Adrenal gland (tissue), 12 donors: Measurements from ENCODE around the gene RNU6-9. TPM values are rescaled to one million over a fixed set of nuclear protein-coding genes. Genes with fewer than 3 reads are reported as not detected.

Source experiments
- DNase-seq, 7 donors: peaks; one replicate each; pipeline ENCODE4 v3.0.0-alpha.2; 2019 to 2020
- H3K27ac ChIP-seq, 5 donors: fragments of 200-600 bp; sonication (generic) in 4 of 5; 1 replicate in 3 of 5; 2 replicates in 2 of 5; pipeline versions ENCODE4 v1.5.1 to v1.8.0; 2016 to 2020; ENCODE audit warnings: mild to moderate bottlenecking in 1 of 5
- H3K27me3 ChIP-seq: fragments of 200-600 bp; 2 replicates; pipeline ENCODE4 v1.8.0; 2021
- H3K36me3 ChIP-seq, 2 donors: fragments of 200-600 bp; replicated peaks in 1 of 2; 1 replicate in 1 of 2; 2 replicates in 1 of 2; pipeline versions ENCODE4 v1.5.1 to v1.8.0; 2018 to 2022
- H3K4me1 ChIP-seq, 2 donors: fragments of 200-600 bp; replicated peaks in 1 of 2; 1 replicate in 1 of 2; 2 replicates in 1 of 2; pipeline versions ENCODE4 v1.5.1 to v1.8.0; 2018 to 2021
- H3K4me3 ChIP-seq, 4 donors: fragments of 200-600 bp; sonication (generic) in 3 of 4; one replicate each; pipeline ENCODE4 v1.5.1; 2016 to 2018
- H3K9me3 ChIP-seq, 3 donors: fragments of 200-600 bp; sonication (generic) in 1 of 3; replicated peaks in 1 of 3; 1 replicate in 2 of 3; 2 replicates in 1 of 3; pipeline versions ENCODE4 v1.5.1 to v1.8.0; 2016 to 2021
- POLR2A ChIP-seq, 2 donors: fragments of 450-650 bp; IDR thresholded peaks; one replicate each; pipeline ENCODE4 v1.6.1; 2017; ENCODE audit warnings: antibody characterized with exemption in 2 of 2, mild to moderate bottlenecking in 2 of 2, moderate library complexity in 1 of 2
- WGBS, 4 donors: extraction: QIAGEN DNeasy Blood & Tissue Kit in 2 of 4; methylation state at CpG; one replicate each; pipeline versions ENCODE4 v1.1.5 to v1.1.7; 2013 to 2017; 5-methylcytosine and 5-hydroxymethylcytosine counted together
- intact Hi-C, 2 donors: fragments of 100-400 bp; cut with DNase I; formaldehyde crosslinking; loops; one replicate each; pipeline versions ENCODE4 v1.14.1 to v1.15.0; 2022 to 2023
- polyA plus RNA-seq, 3 donors: library from polyadenylated mRNA; stranded (reverse); fragments of 200-250 nt in 2 of 3; fragments of 350-450 nt in 1 of 3; fragmentation: Illumina TruSeq in 1 of 3; extraction: RNeasy Lipid Tissue Mini Kit (QIAGEN cat#74804) in 1 of 3; gene quantifications; one replicate each; pipeline ENCODE4 v1.2.3, GENCODE V29; 2013 to 2014
- total RNA-seq, 9 donors: library from RNA; depleted of rRNA in 4 of 9; stranded (reverse); fragments of >200 nt in 4 of 9; fragments of 120-200 nt in 1 of 9; fragmentation: NEBNext Ultra II Directional in 1 of 9; extraction: Animal tissue kit (Norgen Biotek cat#: 25700) in 1 of 9; gene quantifications; one replicate each; pipeline versions ENCODE4 v1.1.0 to v1.2.4, GENCODE V29; 2013 to 2023
- TF ChIP-seq, protein P1 (sequence below), 6 experiments: fragments of 450-650 bp in 4 of 6; fragments of 200-600 bp in 2 of 6; sonication (generic) in 1 of 6; IDR thresholded peaks; 1 replicate in 5 of 6; 2 replicates in 1 of 6; pipeline versions ENCODE4 v1.5.1 to v1.8.0; 2016 to 2021; ENCODE audit warnings: antibody characterized with exemption in 6 of 6, mild to moderate bottlenecking in 2 of 6, moderate library complexity in 1 of 6
- donor health status: healthy with polysubstance abuse.
- donor health status: Bipolar disorder and iron deficiency.
- donor health status: DM: yes; HTN: yes; CAD: no.
- donor health status: DM: no; HTN: no; CAD: no.
- donor health status: DM: no; HTN: no; CAD: no.
- donor health status: DM: yes; HTN: yes; CAD: no.

RNU6-9 gene
- total and polyA plus RNA-seq, 12 donors = not detected

DNA sequence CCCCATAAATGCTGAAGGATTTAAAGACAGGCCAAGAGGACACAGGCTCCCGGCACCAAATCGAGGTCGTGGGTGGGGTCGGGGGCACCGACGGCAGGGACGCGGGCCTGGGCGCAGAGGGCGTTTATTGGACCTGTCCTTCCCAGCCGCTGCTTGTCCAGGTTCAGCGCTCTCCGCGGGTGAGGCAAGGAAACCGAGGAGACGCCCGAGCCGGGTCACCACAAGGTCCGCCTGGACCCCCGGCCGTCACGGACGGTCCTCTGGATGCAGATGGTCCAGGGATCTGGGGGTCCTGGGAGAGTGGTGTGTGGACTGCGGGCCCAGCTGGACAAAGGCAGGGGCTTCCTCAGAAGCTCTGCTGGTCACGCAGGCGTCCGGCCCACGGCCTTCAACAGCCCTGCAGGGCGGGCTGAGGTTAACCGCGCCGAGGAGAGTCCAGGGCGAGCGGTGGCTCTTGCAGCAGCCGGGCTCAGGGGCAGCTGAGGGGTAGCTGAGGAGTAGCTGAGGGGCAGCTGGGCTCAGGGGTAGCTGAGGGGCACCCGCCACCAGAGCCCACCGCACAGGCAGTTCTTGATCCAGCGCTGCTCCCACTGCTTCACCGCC, 25.3 kb upstream of the RNU6-9 start:
- WGBS, 4 donors = 92 to 94% (median 92%) methylated on average over 23 to 39 of the region's 39 CpGs
- DNase-seq = peak in 1 of 7 donors; percentile 19
- intact Hi-C loops = loop anchor here (2.0 to 5.0 kb wide), 2 partner anchors 53 to 114 kb away; partner anchors contain the start of gene WDR18 (in 1 of the 2)
- H3K27me3 ChIP-seq = no peaks in the 10 kb centered on the region
- peaks cover 12 to 24% of the 10 kb centered on the region in 2 donors for H3K4me1 ChIP-seq
- H3K27ac ChIP-seq = no peak overlapping the region
- H3K9me3 ChIP-seq = no peaks in the 10 kb centered on the region
- H3K4me3 ChIP-seq = no peak overlapping the region
- peaks cover 0 to 23% of the 10 kb centered on the region in 2 donors for H3K36me3 ChIP-seq
- TF ChIP-seq POLR2A (IDR thresholded peaks at IDR 0.05) = no peak
- TF ChIP-seq, protein P1, sequence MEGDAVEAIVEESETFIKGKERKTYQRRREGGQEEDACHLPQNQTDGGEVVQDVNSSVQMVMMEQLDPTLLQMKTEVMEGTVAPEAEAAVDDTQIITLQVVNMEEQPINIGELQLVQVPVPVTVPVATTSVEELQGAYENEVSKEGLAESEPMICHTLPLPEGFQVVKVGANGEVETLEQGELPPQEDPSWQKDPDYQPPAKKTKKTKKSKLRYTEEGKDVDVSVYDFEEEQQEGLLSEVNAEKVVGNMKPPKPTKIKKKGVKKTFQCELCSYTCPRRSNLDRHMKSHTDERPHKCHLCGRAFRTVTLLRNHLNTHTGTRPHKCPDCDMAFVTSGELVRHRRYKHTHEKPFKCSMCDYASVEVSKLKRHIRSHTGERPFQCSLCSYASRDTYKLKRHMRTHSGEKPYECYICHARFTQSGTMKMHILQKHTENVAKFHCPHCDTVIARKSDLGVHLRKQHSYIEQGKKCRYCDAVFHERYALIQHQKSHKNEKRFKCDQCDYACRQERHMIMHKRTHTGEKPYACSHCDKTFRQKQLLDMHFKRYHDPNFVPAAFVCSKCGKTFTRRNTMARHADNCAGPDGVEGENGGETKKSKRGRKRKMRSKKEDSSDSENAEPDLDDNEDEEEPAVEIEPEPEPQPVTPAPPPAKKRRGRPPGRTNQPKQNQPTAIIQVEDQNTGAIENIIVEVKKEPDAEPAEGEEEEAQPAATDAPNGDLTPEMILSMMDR (IDR thresholded peaks at IDR 0.05) = no peak

DNA sequence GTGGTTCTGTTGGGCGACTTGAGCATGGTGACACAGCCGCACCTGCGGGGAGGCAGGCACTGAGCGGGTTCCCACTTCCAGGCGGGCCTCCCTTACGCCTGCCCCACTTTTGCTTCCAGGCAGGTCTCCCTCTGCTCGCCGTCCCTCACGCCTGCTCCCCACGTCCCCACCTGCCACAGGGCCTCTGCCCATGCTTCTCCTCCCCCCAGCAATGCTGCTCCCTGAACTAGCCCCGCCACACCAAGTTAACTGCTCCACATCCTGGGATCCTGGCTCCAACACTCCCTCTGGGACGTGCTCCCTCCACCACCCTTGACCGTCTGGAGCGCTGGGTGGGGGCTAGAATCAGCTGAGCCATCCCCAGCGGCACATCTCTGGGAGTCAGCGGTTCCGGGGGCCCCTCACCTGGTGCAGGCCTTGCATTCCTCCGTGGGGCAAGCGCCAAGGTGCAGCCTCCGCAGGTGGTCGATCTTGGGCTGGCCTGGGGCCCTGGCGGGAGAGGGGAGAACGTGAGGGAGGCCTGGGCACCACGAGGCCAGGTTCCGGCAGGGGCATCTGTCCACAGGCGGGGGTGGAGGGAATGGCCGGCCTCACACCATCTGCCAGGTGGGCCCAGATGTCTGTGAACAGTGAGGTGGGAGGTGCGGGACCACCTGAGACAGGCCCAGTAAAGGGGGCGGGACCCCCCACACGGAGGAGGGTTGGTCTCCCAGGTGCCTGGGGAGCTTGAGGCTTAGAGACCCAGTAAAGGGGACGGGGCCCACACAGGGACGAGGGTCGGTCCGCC, 24.6 kb upstream of the RNU6-9 start:
- TF ChIP-seq, protein P1 (IDR thresholded peaks at IDR 0.05) = no peak
- TF ChIP-seq POLR2A (IDR thresholded peaks at IDR 0.05) = no peak
- intact Hi-C loops = loop anchor here in 1 of 2 donors (5.0 kb wide), 1 partner anchor 114 kb away; the partner anchor contains the start of gene WDR18
- Histone ChIP-seq H3K27ac (peak overlapping the region in 4 of 5 donors; percentile 63 to 91 (median 78)), H3K9me3 (no peaks in the 10 kb centered on the region), H3K4me3 (no peak overlapping the region), H3K4me1 (peaks cover 12 to 19% of the 10 kb centered on the region in 2 donors), H3K36me3 (peaks cover 0 to 25% of the 10 kb centered on the region in 2 donors), H3K27me3 (no peaks in the 10 kb centered on the region)
- peak in 1 of 7 donors; percentile 24 for DNase-seq
- 80 to 91% (median 89%) methylated on average over 16 to 34 of the region's 34 CpGs for WGBS, 4 donors

DNA sequence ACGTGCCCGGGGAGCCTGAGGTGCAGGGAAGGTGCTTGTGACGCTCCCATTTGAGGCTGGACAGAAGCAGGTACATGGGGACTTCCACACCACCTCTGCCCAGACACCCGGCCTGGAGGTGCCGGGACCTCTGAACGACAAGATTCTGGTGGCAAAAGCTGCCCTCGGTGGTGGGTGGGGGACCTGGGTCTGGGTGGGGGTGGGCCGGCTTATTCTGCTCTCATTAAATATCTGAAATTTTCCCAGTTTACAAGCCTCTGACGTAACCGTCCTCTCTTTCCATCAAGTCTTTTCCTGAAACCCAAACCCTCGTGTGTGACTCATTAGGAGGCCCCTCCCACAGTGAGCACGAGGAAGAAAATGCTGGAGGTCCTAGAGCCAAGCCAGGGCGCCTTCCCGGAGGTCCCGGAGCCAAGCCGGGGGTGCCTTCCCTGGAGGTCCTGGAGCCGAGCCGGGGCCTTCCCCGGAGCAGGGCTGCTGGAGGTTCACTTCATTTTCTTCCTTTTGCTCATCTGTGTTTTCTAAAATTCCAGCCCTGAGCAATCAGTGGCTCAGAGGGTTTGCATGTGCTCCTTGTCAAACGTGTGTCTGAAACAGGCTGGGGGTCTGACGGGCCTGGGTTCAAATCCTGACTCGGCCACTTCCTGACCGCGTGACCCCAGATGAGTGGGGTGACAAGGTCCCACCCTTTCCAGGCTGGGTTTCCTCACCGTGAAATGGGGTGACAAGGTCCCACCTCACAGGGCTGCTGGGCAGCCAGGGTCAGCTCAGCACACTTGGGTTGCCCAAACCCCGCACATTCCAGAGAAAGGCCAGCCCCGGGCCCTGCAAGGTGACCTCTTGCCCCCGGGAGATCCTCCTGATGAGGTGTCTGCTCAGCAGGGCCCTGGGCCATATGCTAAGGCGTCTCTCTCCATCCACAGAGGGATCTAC, 23.8 kb upstream of the RNU6-9 start:
- intact Hi-C loops = loop anchor here in 1 of 2 donors (5.0 kb wide), 1 partner anchor 113 kb away; the partner anchor contains the start of gene WDR18
- peak overlapping the region; percentile 46 to 91 (median 70) for H3K27ac ChIP-seq

More for the DNA sequence above, 23.8 kb upstream of the RNU6-9 start:
- Histone ChIP-seq H3K4me3 (no peak overlapping the region), H3K9me3 (no peaks in the 10 kb centered on the region), H3K36me3 (peaks cover 0 to 31% of the 10 kb centered on the region in 2 donors), H3K27me3 (no peaks in the 10 kb centered on the region), H3K4me1 (peaks cover 12 to 18% of the 10 kb centered on the region in 2 donors)
- DNase-seq = peak; percentile 61 to 88 (median 79)
- WGBS, 4 donors = 50 to 60% (median 56%) methylated on average over 15 to 29 of the region's 29 CpGs
- TF ChIP-seq, protein P1 (IDR thresholded peaks at IDR 0.05) = no peak
- TF ChIP-seq POLR2A (IDR thresholded peaks at IDR 0.05) = no peak
